H1 (cell line): ENCODE data around the gene GFOD1. TPM values are rescaled to one million over a fixed set of nuclear protein-coding genes. Genes with fewer than 3 reads are reported as not detected.

Experiments used
- CTCF ChIA-PET: fragments of 300-600 bp; sonication (Branson Sonifier 250); formaldehyde crosslinking; loops from one replicate; lab custom pipeline; 2021; ENCODE audit not compliant: partially characterized antibody; lab: Charles Lee
- POLR2A ChIA-PET: fragments of 300-600 bp; sonication (Branson Sonifier 250); formaldehyde crosslinking; loops from one replicate; lab custom pipeline; 2021; ENCODE audit warnings: inconsistent platforms; ENCODE audit not compliant: partially characterized antibody; lab: Charles Lee
- DNase-seq, 2 experiments: peaks; one replicate each; pipeline versions ENCODE4 v3.0.0 to v3.0.0-alpha.2; 2010 to 2022; ENCODE audit warnings: low spot score in 2 of 2, low read depth in 1 of 2, mixed read lengths in 1 of 2
- FAIRE-seq: peaks from 2 replicates; lab custom pipeline; 2011; peaks lifted over from hg19 to GRCh38; lab: Jason Lieb, UNC
- H2AFZ ChIP-seq: 2 replicates; pipeline ENCODE4 v1.8.1; 2012; ENCODE audit warnings: low read length, inconsistent platforms
- H2AK5ac ChIP-seq: 2 replicates; pipeline ENCODE4 v1.6.1; 2013; ENCODE audit warnings: low read depth, low read length
- H2BK120ac ChIP-seq: replicated peaks from 2 replicates; pipeline ENCODE3; 2013; ENCODE audit warnings: low read depth, low read length, inconsistent platforms
- H2BK12ac ChIP-seq: 2 replicates; pipeline ENCODE4 v1.6.1; 2013; ENCODE audit warnings: low read depth, low read length
- H2BK15ac ChIP-seq: 2 replicates; pipeline ENCODE4 v1.6.1; 2013; ENCODE audit warnings: low read length
- H2BK20ac ChIP-seq: 2 replicates; pipeline ENCODE4 v1.6.1; 2013; ENCODE audit warnings: low read length
- H2BK5ac ChIP-seq: 2 replicates; pipeline ENCODE4 v1.6.1; 2013; ENCODE audit warnings: low read depth, low read length
- H3K14ac ChIP-seq: 2 replicates; pipeline ENCODE4 v1.6.1; 2013; ENCODE audit warnings: inconsistent platforms; ENCODE audit not compliant: insufficient read length
- H3K18ac ChIP-seq: 2 replicates; pipeline ENCODE4 v1.6.1; 2013; ENCODE audit warnings: low read length; ENCODE audit errors: extremely low read depth
- H3K23ac ChIP-seq: 2 replicates; pipeline ENCODE4 v1.6.1; 2013; ENCODE audit warnings: inconsistent platforms; ENCODE audit not compliant: insufficient read length
- H3K23me2 ChIP-seq: 2 replicates; pipeline ENCODE4 v1.6.1; 2013; ENCODE audit warnings: low read depth, low read length
- H3K27ac ChIP-seq: 2 replicates; pipeline ENCODE4 v1.6.1; 2011; ENCODE audit warnings: low read depth, low read length, inconsistent platforms
- H3K27me3 ChIP-seq, 4 experiments: replicated peaks in 1 of 4; 1 replicate in 1 of 4; 2 replicates in 3 of 4; pipeline versions ENCODE4 v1.6.1 to v1.8.1; 2011 to 2013; ENCODE audit warnings: low read length in 3 of 4, mild to moderate bottlenecking in 3 of 4, inconsistent platforms in 2 of 4, mixed read lengths in 2 of 4, moderate library complexity in 1 of 4; ENCODE audit not compliant: control insufficient read depth in 3 of 4, insufficient read depth in 3 of 4; ENCODE audit errors: extremely low read depth in 1 of 4
- H3K36me3 ChIP-seq, 4 experiments: 2 replicates each; pipeline versions ENCODE4 v1.6.1 to v1.8.1; 2011 to 2013; ENCODE audit warnings: mild to moderate bottlenecking in 4 of 4, low read length in 3 of 4, moderate library complexity in 2 of 4, control low read depth in 1 of 4, inconsistent platforms in 1 of 4; ENCODE audit not compliant: insufficient read depth in 4 of 4, control insufficient read depth in 2 of 4
- H3K4ac ChIP-seq: replicated peaks from 2 replicates; pipeline ENCODE3; 2013; ENCODE audit warnings: low read length, low read depth, mixed read lengths, inconsistent platforms; ENCODE audit not compliant: insufficient read length
- H3K4me1 ChIP-seq, 4 experiments: replicated peaks in 1 of 4; 1 replicate in 1 of 4; 2 replicates in 3 of 4; pipeline versions ENCODE4 v1.6.1 to v1.8.1; 2011 to 2013; ENCODE audit warnings: low read length in 3 of 4, inconsistent platforms in 2 of 4, mixed read lengths in 1 of 4; ENCODE audit not compliant: insufficient read depth in 4 of 4, control insufficient read depth in 3 of 4
- H3K4me2 ChIP-seq, 2 experiments: 2 replicates each; pipeline versions ENCODE4 v1.6.1 to v1.8.1; 2011 to 2013; ENCODE audit warnings: low read depth in 2 of 2, low read length in 2 of 2, control low read depth in 1 of 2, inconsistent platforms in 1 of 2, mild to moderate bottlenecking in 1 of 2; ENCODE audit not compliant: insufficient read depth in 1 of 2
- H3K4me3 ChIP-seq, 4 experiments: fragments of 200-600, 300-600 bp in 1 of 4; sonication (generic), shearing (Covaris generic), sonication (Bioruptor Twin) in 1 of 4; 2 replicates each; pipeline versions ENCODE4 v1.5.1 to v1.8.1; 2011 to 2016; ENCODE audit warnings: low read length in 4 of 4, low read depth in 3 of 4, control low read depth in 2 of 4, inconsistent platforms in 2 of 4, mild to moderate bottlenecking in 2 of 4, mixed read lengths in 1 of 4, moderate library complexity in 1 of 4; ENCODE audit not compliant: insufficient read depth in 2 of 4; ENCODE audit errors: extremely low read depth in 1 of 4
- H3K56ac ChIP-seq: replicated peaks from 2 replicates; pipeline ENCODE3; 2013; ENCODE audit warnings: low read depth, mild to moderate bottlenecking, mixed read lengths, low read length, inconsistent platforms; ENCODE audit not compliant: insufficient read length
- H3K79me1 ChIP-seq: 2 replicates; pipeline ENCODE4 v1.6.1; 2013; ENCODE audit warnings: low read depth, low read length, control low read depth
- H3K79me2 ChIP-seq, 2 experiments: 2 replicates each; pipeline versions ENCODE4 v1.6.1 to v1.8.1; 2012 to 2013; ENCODE audit warnings: low read length in 2 of 2, mild to moderate bottlenecking in 2 of 2, inconsistent platforms in 1 of 2; ENCODE audit not compliant: insufficient read depth in 2 of 2, control insufficient read depth in 1 of 2
- H3K9ac ChIP-seq, 4 experiments: replicated peaks in 1 of 4; 1 replicate in 1 of 4; 2 replicates in 3 of 4; pipeline versions ENCODE4 v1.6.1 to v1.8.1; 2011 to 2013; ENCODE audit warnings: low read depth in 3 of 4, low read length in 3 of 4, control low read depth in 2 of 4, mild to moderate bottlenecking in 2 of 4, moderate library complexity in 2 of 4, inconsistent platforms in 1 of 4; ENCODE audit errors: extremely low read depth in 1 of 4
- H3K9me3 ChIP-seq, 2 experiments: 2 replicates each; pipeline versions ENCODE4 v1.6.1 to v1.8.1; 2012 to 2013; ENCODE audit warnings: mild to moderate bottlenecking in 2 of 2, moderate library complexity in 2 of 2, control low read depth in 1 of 2, inconsistent platforms in 1 of 2, low read depth in 1 of 2, low read length in 1 of 2, mixed read lengths in 1 of 2; ENCODE audit not compliant: insufficient read depth in 2 of 2
- H4K20me1 ChIP-seq, 2 experiments: replicated peaks in 1 of 2; 2 replicates each; pipeline versions ENCODE3 to v1.8.1; 2011 to 2013; ENCODE audit warnings: inconsistent platforms in 2 of 2, low read length in 2 of 2, mild to moderate bottlenecking in 1 of 2; ENCODE audit not compliant: insufficient read depth in 2 of 2, control insufficient read depth in 1 of 2
- H4K5ac ChIP-seq: 2 replicates; pipeline ENCODE4 v1.6.1; 2013; ENCODE audit warnings: low read length, low read depth, mixed read lengths, inconsistent platforms; ENCODE audit not compliant: insufficient read length
- H4K8ac ChIP-seq: 2 replicates; pipeline ENCODE4 v1.8.0; 2013; ENCODE audit warnings: mild to moderate bottlenecking, moderate library complexity, low read length, inconsistent platforms; ENCODE audit not compliant: insufficient read depth; ENCODE audit errors: extremely low read depth
- H4K91ac ChIP-seq: replicated peaks from 2 replicates; pipeline ENCODE3; 2013; ENCODE audit warnings: low read length, mixed read lengths, inconsistent platforms; ENCODE audit not compliant: insufficient read length
- CEBPB ChIP-seq: IDR thresholded peaks from 2 replicates; pipeline ENCODE4 v1.6.1; 2012; ENCODE audit warnings: low read depth, low read length
- CHD2 ChIP-seq: IDR thresholded peaks from 2 replicates; pipeline ENCODE4 v1.6.1; 2012; ENCODE audit warnings: low read length, improper control_type of control experiment
- FOSL1 ChIP-seq: IDR thresholded peaks from 2 replicates; pipeline ENCODE4 v1.6.1; 2011; ENCODE audit warnings: mild to moderate bottlenecking, low read depth, low read length, moderate library complexity; ENCODE audit not compliant: insufficient read depth
- KDM4A ChIP-seq: IDR thresholded peaks from one replicate; pipeline ENCODE4 v1.7.1; 2012; ENCODE audit warnings: low read depth, mild to moderate bottlenecking, moderate library complexity, low read length, inconsistent platforms; ENCODE audit not compliant: severe bottlenecking
- MAX ChIP-seq: IDR thresholded peaks from 2 replicates; pipeline ENCODE4 v1.6.1; 2012; ENCODE audit warnings: inconsistent platforms
- RBBP5 ChIP-seq: IDR thresholded peaks from 2 replicates; pipeline ENCODE4 v1.7.1; 2012; ENCODE audit warnings: low read depth, mild to moderate bottlenecking, inconsistent platforms, low read length, moderate library complexity, borderline replicate concordance
- RXRA ChIP-seq: IDR thresholded peaks from 2 replicates; pipeline ENCODE4 v1.6.1; 2011; ENCODE audit warnings: low read depth, mild to moderate bottlenecking, low read length, moderate library complexity; ENCODE audit not compliant: insufficient read depth
- ZNF274 ChIP-seq: IDR thresholded peaks from 2 replicates; pipeline ENCODE4 v1.7.0; 2012; ENCODE audit warnings: low read length, borderline replicate concordance; ENCODE audit errors: extremely low read depth
- WGBS, 2 experiments: shearing (Covaris generic) in 1 of 2; methylation state at CpG; one replicate each; pipeline versions ENCODE4 v1.1.6 to v1.1.7; 2013 to 2015; ENCODE audit warnings: low lambda C conversion rate in 2 of 2, mixed read lengths in 2 of 2, inconsistent platforms in 1 of 2, low coverage in 1 of 2, missing lambda C conversion rate in 1 of 2; ENCODE audit not compliant: insufficient replicate concordance in 2 of 2, insufficient coverage in 1 of 2, insufficient read length in 1 of 2; ENCODE audit errors: extremely low coverage in 1 of 2, missing lambda C conversion rate in 1 of 2; 5-methylcytosine and 5-hydroxymethylcytosine counted together
- polyA plus RNA-seq, 7 experiments: library from polyadenylated mRNA; depleted of rRNA in 3 of 7; stranded (reverse) in 5 of 7; unstranded in 2 of 7; fragments of >200 nt in 5 of 7; fragments of 200-250 nt in 2 of 7; gene quantifications; 1 replicate in 5 of 7; 2 replicates in 1 of 7; 4 replicates in 1 of 7; pipeline versions ENCODE4 v1.2.1 to v1.2.3, GENCODE V29; 2011 to 2013; ENCODE audit warnings: missing spikeins in 2 of 7, mixed read lengths in 2 of 7
- total RNA-seq: library from RNA; stranded (reverse); fragmentation: NEBNext Ultra II Directional; extraction: Animal tissue kit (Norgen Biotek cat#: 25700); gene quantifications from 2 replicates; pipeline ENCODE4 v1.2.1, GENCODE V29; 2021

The GFOD1 gene
- total and polyA plus RNA-seq, 2 of the 8 experiments (the other 6 are each of a cell fraction or from before 2014, with no cell fraction given), result 2.5 to 8.8 TPM

- Histone ChIP-seq H4K5ac (no peak overlapping the region), H3K27me3 (no peaks in the 10 kb centered on the region), H3K79me1 (no peaks in the 10 kb centered on the region), H3K9me3 (no peaks in the 10 kb centered on the region), H2AFZ (no peak overlapping the region), H3K79me2 (no peaks in the 10 kb centered on the region), H2BK20ac (no peak overlapping the region), H3K4me1 (no peaks in the 10 kb centered on the region), H2BK120ac (no peak overlapping the region), H3K18ac (no peak overlapping the region), H3K36me3 (peaks cover 6 to 70% (median 43%) of the 10 kb centered on the region in 4 experiments), H3K4ac (no peak overlapping the region), H3K27ac (no peak overlapping the region), H3K23ac (no peak overlapping the region), H3K4me3 (no peak overlapping the region), H3K4me2 (no peak overlapping the region), H3K9ac (no peak overlapping the region), H4K91ac (no peak overlapping the region), H4K20me1 (no peaks in the 10 kb centered on the region), H3K56ac (no peak overlapping the region), H4K8ac (no peak overlapping the region), H3K23me2 (no peaks in the 10 kb centered on the region), H2AK5ac (no peak overlapping the region), H2BK5ac (no peak overlapping the region), H2BK15ac (no peak overlapping the region), H3K14ac (no peak overlapping the region), H2BK12ac (no peak overlapping the region)
- DNase-seq, result no peak
- WGBS, 2 experiments, result 16% methylated on average over 1 of the region's 1 CpG; no CpG with 5 or more reads in 1 of the 2 experiments
- CTCF ChIA-PET, result interaction anchor here (0.6 kb wide), 1 partner anchor 63 kb away, joined by 3 read pairs; no protein-coding TSS in a partner anchor
- peak; percentile 36; the same call in 1 of the 2 replicates for TF ChIP-seq CEBPB
- TF ChIP-seq ZNF274, result no peak
- TF ChIP-seq CHD2, result no peak
- no peak for TF ChIP-seq RBBP5
- no peak for TF ChIP-seq FOSL1
- no peak for TF ChIP-seq RXRA
- TF ChIP-seq MAX, result no peak
- no peak for TF ChIP-seq KDM4A
- no peak for FAIRE-seq
- POLR2A ChIA-PET, result interaction anchor here (0.6 to 3.0 kb wide), 2 partner anchors 10 to 325 kb away, joined by 3 to 14 read pairs; no protein-coding TSS in a partner anchor
These were observed 176.2 kb downstream of the GFOD1 start for GRCh38 chr6:13311155-13311554.
